DMS53 treated with DMSO at 0.1 percent for 48 hours (cell line): ENCODE data around the gene ASS1.

Experiments
- DNase-seq: peaks from one replicate; lab custom pipeline; 2025; ENCODE audit not compliant: unreplicated experiment; lab: John Stamatoyannopoulos, UW

The ASS1 gene

DNA sequence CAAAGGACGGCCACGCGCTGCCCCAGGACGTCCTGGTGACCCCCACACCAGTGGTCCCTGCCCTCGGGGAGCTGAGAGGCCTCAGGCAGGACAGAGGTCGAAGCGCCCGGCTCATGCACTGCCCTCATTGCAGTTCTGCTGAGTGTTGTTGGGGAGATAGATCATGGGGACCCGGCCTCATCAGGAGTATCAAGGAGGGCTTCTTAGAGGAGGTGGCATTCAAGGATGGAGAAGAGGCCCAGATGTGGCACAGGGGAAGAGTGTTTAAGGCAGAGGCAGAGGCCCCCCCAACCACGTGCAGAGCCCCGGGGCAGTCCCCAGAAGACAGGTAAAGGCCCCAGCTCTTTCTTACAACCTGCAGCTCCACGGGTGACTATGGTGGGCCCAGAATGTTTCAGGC lies 26.2 kb downstream of the ASS1 start:
- no peak for DNase-seq

- DNase-seq, result no peak
These were observed 26.8 kb downstream of the ASS1 start for GRCh38 chr9:130471411-130472183.

DNA sequence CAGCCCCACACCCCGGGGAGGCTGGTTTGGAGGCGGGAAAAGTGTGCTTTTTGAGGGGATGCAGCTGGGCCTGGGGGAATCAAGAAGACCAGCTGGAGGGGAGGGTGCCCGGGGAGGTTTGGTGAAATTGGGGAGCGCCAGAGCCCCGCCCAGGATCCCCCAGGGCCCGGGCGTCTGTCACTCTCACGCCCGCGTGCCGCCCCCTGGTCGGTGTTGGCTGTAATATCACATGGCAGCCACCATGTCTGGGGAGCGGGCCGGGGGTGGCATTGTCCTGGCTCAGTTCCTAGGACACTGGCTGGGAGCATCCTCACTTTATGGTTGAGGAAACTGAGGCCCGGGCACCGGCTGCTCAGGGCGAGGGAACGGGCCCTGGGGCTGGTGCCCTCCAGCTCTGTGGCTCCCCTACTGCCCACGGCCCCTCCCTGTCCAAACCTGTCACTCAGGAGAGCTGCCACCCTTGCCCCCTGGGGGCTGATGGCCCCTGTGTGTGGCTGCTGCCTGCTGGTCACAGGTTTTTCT lies 27.5 kb downstream of the ASS1 start:
- DNase-seq, result no peak

GRCh38 chr9:130473009-130473408 lies 28.2 kb downstream of the ASS1 start:
- no peak for DNase-seq

- no peak for DNase-seq
These were observed 28.8 kb downstream of the ASS1 start for GRCh38 chr9:130473566-130473965.

DNA sequence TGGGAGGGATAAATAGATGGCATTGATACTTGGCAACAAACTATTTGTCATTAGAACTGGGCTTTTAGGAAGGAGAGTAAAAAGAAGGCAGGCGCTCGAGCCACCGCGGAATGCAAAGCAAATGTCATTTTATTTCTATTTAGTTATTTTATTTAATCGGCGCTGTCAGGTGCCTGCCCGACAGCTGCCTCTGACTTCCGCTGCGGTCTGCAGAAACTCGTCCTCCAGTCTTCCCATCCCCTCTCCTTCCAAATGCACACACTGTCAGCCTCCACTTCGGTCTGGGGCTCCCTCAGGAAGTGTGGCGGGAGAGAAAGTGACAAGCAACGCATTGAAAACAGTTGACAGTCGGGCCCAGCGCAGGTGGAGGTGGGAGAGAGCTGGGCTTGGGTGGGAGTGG lies 29.3 kb downstream of the ASS1 start:
- DNase-seq, result no peak

DNA sequence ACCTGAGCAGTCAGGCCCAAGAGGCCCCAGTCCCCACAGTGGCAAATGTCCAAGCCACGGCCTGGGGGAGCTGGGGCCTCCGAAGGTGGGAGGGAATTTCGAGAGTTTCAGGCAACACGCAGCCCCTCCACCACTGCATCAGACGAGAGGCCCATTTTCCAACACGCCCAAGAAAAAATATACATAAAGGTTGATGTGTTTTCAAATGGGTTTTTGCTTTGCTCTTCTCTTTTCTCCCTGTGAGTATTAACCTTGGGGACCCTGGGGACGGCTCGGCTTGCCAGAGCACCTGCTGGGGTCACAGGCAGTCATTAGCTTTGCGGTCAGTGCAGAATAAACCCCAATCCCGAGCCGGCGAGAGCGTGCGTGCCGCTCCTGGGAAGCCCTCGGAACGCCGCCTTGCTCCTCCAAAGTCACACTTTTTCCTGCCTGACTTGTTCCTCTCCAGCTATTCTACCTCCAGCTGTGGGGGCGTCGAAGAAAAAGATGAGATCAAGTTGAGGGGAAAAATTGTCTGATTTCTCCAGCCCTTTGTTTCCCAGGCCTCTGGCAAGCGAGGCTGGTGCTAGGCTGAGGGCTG lies 31.5 kb downstream of the ASS1 start:
- DNase-seq, result no peak

DNA sequence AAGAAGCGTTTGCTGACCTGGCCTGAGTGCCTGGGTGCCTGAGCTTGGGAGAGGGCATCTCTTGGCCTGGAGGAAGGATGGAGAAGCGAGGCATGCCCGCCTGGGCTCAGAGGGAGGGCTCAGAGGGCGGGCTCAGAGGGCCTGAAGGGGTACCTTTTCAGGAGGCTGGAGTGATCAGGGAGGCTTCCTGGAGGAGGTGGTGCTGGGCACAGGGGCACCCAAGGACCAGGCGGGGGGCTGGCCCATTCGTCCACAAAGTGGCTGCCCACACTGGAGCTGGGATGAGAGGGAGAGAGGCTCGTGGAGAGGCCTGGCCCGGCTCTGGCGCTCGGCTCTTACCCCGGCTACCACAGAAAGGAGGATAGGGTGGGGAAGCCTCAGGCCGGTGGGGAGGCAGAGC lies 32.8 kb downstream of the ASS1 start:
- no peak for DNase-seq

DNA sequence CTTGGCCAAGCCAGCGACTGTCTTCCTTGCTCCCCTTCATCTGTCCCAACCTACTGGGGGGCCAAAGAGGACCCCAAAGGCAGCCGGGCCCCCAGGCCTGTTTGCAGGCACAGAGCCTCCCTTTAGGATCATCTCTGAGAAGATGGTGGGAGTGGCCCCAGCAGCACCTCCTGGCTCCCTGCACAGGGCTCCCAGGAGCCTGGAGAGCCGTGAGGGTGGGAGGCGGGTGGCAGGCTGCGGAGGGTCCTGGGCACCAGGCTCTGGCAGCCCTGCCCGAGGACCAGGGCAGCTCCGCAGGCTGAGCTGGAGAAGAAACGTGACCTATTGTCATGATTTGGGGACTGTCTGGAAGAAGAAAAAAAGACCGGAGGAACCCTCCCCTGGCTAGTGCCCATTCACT lies 33.4 kb downstream of the ASS1 start:
- DNase-seq, result no peak

DNA sequence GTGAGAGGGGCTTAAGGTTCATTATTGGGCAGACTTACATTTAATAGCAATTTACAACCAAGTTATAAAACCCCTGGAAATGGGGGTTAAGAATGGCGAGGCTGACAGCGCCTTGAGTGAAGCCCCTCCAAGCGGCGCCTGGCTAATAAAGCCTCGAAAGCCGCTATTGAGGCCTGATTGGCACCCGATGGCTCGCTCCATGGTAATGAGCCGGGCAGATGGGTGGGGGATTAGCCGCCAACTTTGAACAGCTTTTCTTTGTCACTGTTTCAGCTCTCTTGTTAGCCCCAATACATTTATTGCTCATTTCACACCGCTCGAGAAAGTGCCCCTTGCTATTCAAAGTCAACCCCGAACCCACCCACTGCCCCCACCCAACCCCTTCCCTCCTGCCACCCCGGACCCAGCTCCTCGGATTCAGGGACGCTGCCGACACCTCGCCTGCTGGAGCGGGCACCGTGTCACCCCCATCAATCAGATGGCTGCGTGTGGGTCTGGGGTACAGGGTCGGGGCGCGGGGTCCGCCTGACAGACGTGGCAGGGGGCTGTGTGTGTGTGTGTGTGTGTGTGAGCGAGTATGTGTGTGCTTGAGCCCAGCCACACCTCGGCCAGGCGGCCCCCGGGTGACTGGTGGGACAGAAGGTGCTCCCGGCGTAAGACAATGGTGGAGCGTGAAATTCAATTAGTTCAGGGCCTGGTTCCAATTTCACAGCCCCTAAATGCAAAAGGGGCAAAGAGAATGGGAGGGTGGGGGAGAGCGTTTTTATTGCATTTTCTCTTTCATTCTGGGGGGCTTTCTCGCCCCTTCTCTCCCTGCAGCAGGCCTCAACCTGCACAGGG lies 34.2 kb downstream of the ASS1 start:
- no peak for DNase-seq

GRCh38 chr9:130479587-130479986 lies 34.8 kb downstream of the ASS1 start:
- no peak for DNase-seq

DNA sequence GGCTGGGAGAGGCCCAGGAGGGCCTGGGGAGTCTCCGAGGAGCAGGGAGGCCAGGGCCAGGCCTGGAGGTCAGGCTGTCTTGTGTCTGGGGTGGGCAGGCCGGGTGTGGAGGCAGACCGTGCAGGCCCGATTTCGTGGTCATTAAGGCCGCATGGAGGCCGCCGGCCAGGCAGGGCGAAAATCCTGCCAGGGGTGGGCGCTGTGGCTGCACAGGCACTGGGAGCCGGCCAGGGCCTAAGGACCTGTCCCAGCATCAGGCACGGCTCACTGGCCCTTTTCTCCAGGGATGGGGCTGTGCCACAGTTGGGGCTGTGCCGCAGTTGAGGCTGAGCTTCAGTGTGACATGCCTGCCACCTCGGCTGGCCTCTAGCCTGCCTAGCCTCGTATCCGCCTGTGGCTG lies 35.9 kb downstream of the ASS1 start:
- no peak for DNase-seq

- no peak for DNase-seq
These were observed 37.7 kb downstream of the ASS1 start for GRCh38 chr9:130482463-130482862.

- no peak for DNase-seq
These were observed 38.7 kb downstream of the ASS1 start for GRCh38 chr9:130483371-130483971.

- no peak for DNase-seq
These were observed 39.8 kb downstream of the ASS1 start for GRCh38 chr9:130484362-130485072.

DNA sequence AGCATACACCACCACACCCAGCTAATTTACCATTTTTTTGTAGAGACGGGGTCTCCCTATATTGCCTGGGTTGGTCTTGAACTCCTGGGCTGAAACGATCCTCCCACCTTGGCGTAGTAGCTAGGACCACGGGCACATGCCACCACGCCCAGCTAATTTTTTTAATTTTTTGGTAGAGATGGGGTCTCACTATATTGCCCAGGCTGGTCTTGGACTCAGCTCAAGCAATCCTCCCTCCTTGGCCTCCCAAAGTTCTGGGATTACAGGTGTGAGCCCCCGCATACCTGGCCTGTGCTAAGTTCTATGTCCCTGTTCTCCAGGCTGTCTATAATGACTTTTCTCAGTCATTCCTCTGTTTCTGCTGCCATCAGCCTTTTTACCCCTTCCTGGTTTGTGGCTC lies 41.3 kb downstream of the ASS1 start:
- DNase-seq, result no peak

DNA sequence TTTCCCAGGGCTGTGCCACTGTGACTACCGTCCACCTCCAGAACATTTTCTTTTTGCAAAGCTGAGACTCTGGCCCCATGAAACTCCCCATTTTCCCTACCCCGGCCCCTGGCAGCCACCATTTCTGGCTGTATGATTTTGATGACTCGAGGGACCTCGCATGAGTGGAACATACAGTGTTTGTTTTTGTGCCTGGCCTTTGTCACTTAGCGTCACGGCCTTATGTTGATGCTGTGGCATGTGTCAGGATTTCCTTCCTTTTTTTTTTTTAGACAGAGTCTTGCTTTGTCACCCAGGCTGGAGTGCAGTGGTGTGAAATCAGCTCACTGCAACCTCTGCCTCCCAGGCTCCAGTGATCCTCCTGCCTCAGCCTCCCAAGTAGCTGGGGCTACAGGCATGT lies 42.7 kb downstream of the ASS1 start:
- no peak for DNase-seq

DNA sequence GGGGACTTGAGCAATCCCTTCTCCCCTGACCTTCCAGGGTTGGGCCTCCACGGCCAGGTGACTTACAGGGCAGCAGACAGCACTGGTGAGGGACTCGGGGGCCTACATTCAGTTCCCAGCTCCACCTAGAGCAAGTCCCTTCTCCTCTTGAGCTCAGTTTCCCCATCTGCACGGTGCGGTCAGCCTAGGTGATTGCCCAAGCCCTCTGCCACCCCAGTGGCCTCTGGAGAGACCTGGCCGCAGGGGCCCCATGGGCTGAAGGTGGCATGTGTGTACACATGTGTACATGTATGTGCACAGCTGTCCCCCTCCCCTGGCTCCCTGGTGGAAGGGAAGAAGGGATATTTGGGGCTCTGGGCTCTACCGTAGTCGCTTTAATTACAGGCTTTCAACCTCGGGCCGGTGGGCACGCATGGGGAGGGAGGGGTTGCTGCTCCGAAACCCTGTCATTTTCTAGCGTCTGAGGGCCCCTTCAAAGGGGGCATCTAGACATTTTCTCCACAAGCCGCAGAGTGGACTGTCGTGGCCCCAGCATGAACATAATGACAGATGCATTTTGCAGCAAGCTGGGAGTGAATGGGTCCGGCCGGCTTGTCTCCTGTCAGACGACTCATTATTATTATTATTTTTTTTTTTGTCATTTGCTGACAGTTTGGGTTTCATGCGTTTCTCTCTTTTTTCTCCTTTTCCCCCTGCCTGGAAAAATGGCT lies 44.0 kb downstream of the ASS1 start:
- no peak for DNase-seq

DNA sequence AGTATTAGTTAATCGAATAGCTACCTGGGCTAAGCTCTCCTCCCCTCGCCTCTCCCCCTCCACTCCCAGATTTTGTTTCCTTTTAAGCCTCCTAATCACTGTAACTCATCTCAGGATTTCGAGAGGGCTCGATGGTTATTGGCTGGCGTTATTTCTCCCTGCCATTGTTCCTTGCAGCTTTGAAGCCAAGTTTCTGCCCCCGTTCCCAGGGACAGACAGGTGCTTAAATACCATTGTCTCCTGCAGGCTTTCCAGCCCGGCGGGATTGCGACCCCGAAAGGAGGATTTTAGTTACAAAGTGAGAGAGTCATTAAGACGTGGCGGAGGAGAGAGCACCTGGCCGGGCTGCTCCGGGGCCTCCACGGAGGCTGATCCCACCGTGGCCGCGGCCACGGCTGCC lies 46.2 kb downstream of the ASS1 start:
- DNase-seq, result no peak

DNA sequence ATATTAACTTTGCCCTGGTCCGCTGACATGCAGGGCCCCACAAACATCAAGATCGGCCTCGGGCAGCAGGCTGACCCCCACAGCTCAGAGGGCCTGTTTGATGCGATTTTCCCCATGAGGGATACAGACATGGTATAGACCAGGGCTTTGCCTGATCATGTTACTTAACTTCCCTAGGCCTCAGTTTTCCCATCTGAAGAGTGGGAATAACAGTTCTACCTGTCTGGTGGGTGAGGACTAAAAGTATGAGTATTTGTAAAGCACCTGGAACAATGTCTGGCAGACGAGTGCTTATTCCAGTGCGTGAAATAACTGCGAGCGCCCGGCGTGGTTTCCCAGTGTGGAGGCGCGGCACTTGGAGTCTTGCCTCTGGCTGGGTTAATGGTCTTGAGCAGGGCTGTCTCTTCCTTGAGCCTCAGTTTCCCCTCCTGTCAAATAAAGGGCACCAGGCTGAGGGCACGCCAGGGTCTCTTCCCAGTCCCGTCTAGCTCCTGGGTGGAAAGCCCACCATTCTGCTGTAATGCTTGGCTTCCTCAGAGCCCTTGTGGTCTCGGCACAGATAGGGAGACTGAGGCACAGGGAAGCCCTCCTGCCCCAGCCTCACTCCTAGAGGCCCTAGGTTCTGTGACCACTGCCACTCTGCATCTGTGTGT lies 47.2 kb downstream of the ASS1 start:
- DNase-seq, result no peak
